Measurements from ENCODE around the gene CLEC18B. TPM values are rescaled to one million over a fixed set of nuclear protein-coding genes. Genes with fewer than 3 reads are reported as not detected.

Gene CLEC18B
- polyA plus RNA-seq, 2 of the 4 experiments (the other 2 are of a cell fraction) = 0.26 to 0.31 TPM

GRCh38 chr16:74455619-74456289 is 34.5 kb upstream of the CLEC18B start:
- no peak overlapping the region for H3K4me2 ChIP-seq
- no peaks in the 10 kb centered on the region; the same call in 2 of the 3 replicates for H3K4me1 ChIP-seq
- 81% methylated on average over 10 of the region's 10 CpGs for WGBS (ENCODE audit: missing lambda C conversion rate)
- ATAC-seq (no peak; a peak in 1 of 6 replicates), DNase-seq (ENCODE audit: low read depth in 1 of 2, low spot score in 1 of 2) (no peak), FAIRE-seq (no peak)
- POLR2A ChIA-PET = no interaction called here
- no peak for TF ChIP-seq CTCF (IDR thresholded peaks at IDR 0.05)
- TF ChIP-seq ATOH8 (CRISPR knock-in tag; IDR thresholded peaks at IDR 0.05; ENCODE audit: low read depth) = no peak
- TF ChIP-seq NR3C1 (IDR thresholded peaks at IDR 0.05) = no peak
- TF ChIP-seq E2F6 (IDR thresholded peaks at IDR 0.05; ENCODE audit: borderline replicate concordance, low read depth) = no peak
- TF ChIP-seq SMC3 (IDR thresholded peaks at IDR 0.05) = no peak
- no peak for TF ChIP-seq JUN (IDR thresholded peaks at IDR 0.05)
- TF ChIP-seq HDAC2 (IDR thresholded peaks at IDR 0.05) = no peak
- TF ChIP-seq HES2 (IDR thresholded peaks at IDR 0.05) = no peak
- no peak for TF ChIP-seq SREBF2 (IDR thresholded peaks at IDR 0.05)
- no peak for TF ChIP-seq USF2 (IDR thresholded peaks at IDR 0.05)
- TF ChIP-seq POLR2A (IDR thresholded peaks at IDR 0.05; ENCODE audit: low read length) = no peak
- no peak for TF ChIP-seq ZC3H11A (IDR thresholded peaks at IDR 0.05)
- TF ChIP-seq JUNB (IDR thresholded peaks at IDR 0.05) = no peak
- TF ChIP-seq MAFK (IDR thresholded peaks at IDR 0.05; ENCODE audit: partially characterized antibody) = no peak
- TF ChIP-seq RCOR1 (IDR thresholded peaks at IDR 0.05; ENCODE audit: low read depth, low read length) = no peak
- no peak for TF ChIP-seq HOXB5 (CRISPR knock-in tag; IDR thresholded peaks at IDR 0.05)
- no peak for TF ChIP-seq PBX3 (IDR thresholded peaks at IDR 0.05)
- no peak for TF ChIP-seq KDM5A (IDR thresholded peaks at IDR 0.05)
- no peak for TF ChIP-seq TP53 (CRISPR knock-in tag; IDR thresholded peaks at IDR 0.05)
- no peak for TF ChIP-seq BCL3 (IDR thresholded peaks at IDR 0.05)
- H3K9me3 ChIP-seq = no peaks in the 10 kb centered on the region
- CTCF ChIA-PET = interaction anchor here (0.9 to 1.2 kb wide), 2 partner anchors 12 to 14 kb away, joined by 3 read pairs; no protein-coding TSS in a partner anchor
- H3K4me3 ChIP-seq = no peak overlapping the region
- no peak overlapping the region for H3K27ac ChIP-seq

GRCh38 chr16:74455213-74455612 is 33.9 kb upstream of the CLEC18B start:
- Histone ChIP-seq H3K4me3 (no peak overlapping the region), H3K4me1 (peaks cover 4% of the 10 kb centered on the region; the same call in 2 of the 3 replicates), H3K27ac (no peak overlapping the region), H3K9me3 (no peaks in the 10 kb centered on the region), H3K4me2 (no peak overlapping the region)
- no peak for TF ChIP-seq HOXB5 (CRISPR knock-in tag; IDR thresholded peaks at IDR 0.05)
- TF ChIP-seq KDM1A (IDR thresholded peaks at IDR 0.05; ENCODE audit: low read depth) = no peak
- TF ChIP-seq MAZ (IDR thresholded peaks at IDR 0.05; ENCODE audit: borderline replicate concordance, low read depth, low read length) = no peak
- FAIRE-seq = no peak
- POLR2A ChIA-PET = interaction anchor here (1.0 kb wide), 1 partner anchor 152 kb away, joined by 3 read pairs; the partner anchor contains the start of gene GLG1
- 75% methylated on average over 7 of the region's 7 CpGs for WGBS (ENCODE audit: missing lambda C conversion rate)
- DNase-seq (ENCODE audit: low read depth in 1 of 2, low spot score in 1 of 2) = no peak
- peak; percentile 23 to 35; a peak in 2 of 6 replicates for ATAC-seq
- CTCF ChIA-PET = interaction anchor here (0.6 to 1.3 kb wide), 4 partner anchors 12 to 15 kb away, joined by 3 to 5 read pairs (median 3); no protein-coding TSS in a partner anchor

Data from A549 (cell line).